Measurements from ENCODE around the gene LILRB2.
"Not testable (repeated sequence)": the region's sequence is repeated elsewhere in the genome, so short reads cannot be mapped to it uniquely, and the experiment has no call there.

Gene LILRB2

GRCh38 chr19:54252243-54252642 lies 28.7 kb downstream of the LILRB2 start:
- TF ChIP-seq CTCF (IDR thresholded peaks at IDR 0.05) (no peak), ZFX (IDR thresholded peaks at IDR 0.05; ENCODE audit: borderline replicate concordance) (no peak)
- no peak overlapping the region for H3K27ac ChIP-seq

- TF ChIP-seq CTCF (IDR thresholded peaks at IDR 0.05) = no peak
- TF ChIP-seq ZFX (IDR thresholded peaks at IDR 0.05; ENCODE audit: borderline replicate concordance) = no peak
- H3K27ac ChIP-seq = no peak overlapping the region
These were observed 32.8 kb downstream of the LILRB2 start for GRCh38 chr19:54248016-54248601.

- no peak for TF ChIP-seq CTCF (IDR thresholded peaks at IDR 0.05)
- no peak for TF ChIP-seq ZFX (IDR thresholded peaks at IDR 0.05; ENCODE audit: borderline replicate concordance)
- H3K27ac ChIP-seq = no peak overlapping the region
These were observed 33.6 kb downstream of the LILRB2 start for GRCh38 chr19:54247106-54247930.

- TF ChIP-seq CTCF (IDR thresholded peaks at IDR 0.05) (no peak), ZFX (IDR thresholded peaks at IDR 0.05; ENCODE audit: borderline replicate concordance) (no peak)
- no peak overlapping the region for H3K27ac ChIP-seq
These were observed 35.0 kb downstream of the LILRB2 start for GRCh38 chr19:54245936-54246335.

- H3K27ac ChIP-seq = not testable (repeated sequence)
These were observed 37.1 kb downstream of the LILRB2 start for GRCh38 chr19:54243809-54244208.

- H3K27ac ChIP-seq = not testable (repeated sequence)
These were observed 38.3 kb downstream of the LILRB2 start, which contains the start of gene LILRA6 for GRCh38 chr19:54242646-54243045. Gene LILRA6 (minus strand): TSS chr19:54242790.

GRCh38 chr19:54242234-54242633 lies 38.7 kb downstream of the LILRB2 start:
- H3K27ac ChIP-seq = not testable (repeated sequence)

- H3K27ac ChIP-seq = not testable (repeated sequence)
These were observed 40.3 kb downstream of the LILRB2 start for GRCh38 chr19:54240372-54241336.

- not testable (repeated sequence) for H3K27ac ChIP-seq
These were observed 41.2 kb downstream of the LILRB2 start for GRCh38 chr19:54239491-54240371.

Measured in 22Rv1 (cell line).